Liver (tissue), 9 donors: ENCODE results near the gene CLCA1. TPM values are rescaled to one million over a fixed set of nuclear protein-coding genes. Genes with fewer than 3 reads are reported as not detected.

Experiments
- DNase-seq: peaks from one replicate; pipeline ENCODE4 v3.0.0-alpha.2; 2017; ENCODE audit warnings: low spot score
- H3K27ac ChIP-seq, 2 donors: one replicate each; pipeline ENCODE4 v1.7.0; 2013; ENCODE audit warnings: inconsistent platforms in 2 of 2, low read length in 2 of 2, control low read depth in 1 of 2, low read depth in 1 of 2, mild to moderate bottlenecking in 1 of 2
- H3K27me3 ChIP-seq, 4 donors: one replicate each; pipeline versions ENCODE4 v1.6.1 to v1.7.0; 2013; ENCODE audit warnings: low read length in 3 of 4, inconsistent platforms in 1 of 4, mild to moderate bottlenecking in 1 of 4, moderate library complexity in 1 of 4; ENCODE audit not compliant: control insufficient read depth in 4 of 4, insufficient read depth in 4 of 4
- H3K36me3 ChIP-seq, 4 donors: one replicate each; pipeline versions ENCODE4 v1.6.1 to v1.7.0; 2013; ENCODE audit warnings: low read length in 3 of 4, mild to moderate bottlenecking in 3 of 4, low read depth in 1 of 4, moderate library complexity in 1 of 4; ENCODE audit not compliant: control insufficient read depth in 4 of 4, insufficient read depth in 3 of 4
- H3K4me1 ChIP-seq, 4 donors: one replicate each; pipeline versions ENCODE4 v1.6.1 to v1.7.0; 2013; ENCODE audit warnings: low read length in 3 of 4, mild to moderate bottlenecking in 3 of 4, moderate library complexity in 1 of 4; ENCODE audit not compliant: control insufficient read depth in 4 of 4, insufficient read depth in 4 of 4
- H3K4me3 ChIP-seq, 3 donors: one replicate each; pipeline versions ENCODE4 v1.6.1 to v1.7.0; 2013; ENCODE audit warnings: low read length in 3 of 3, control low read depth in 1 of 3, low read depth in 1 of 3, mild to moderate bottlenecking in 1 of 3
- H3K9ac ChIP-seq, 2 donors: one replicate each; pipeline ENCODE4 v1.7.0; 2013; ENCODE audit warnings: low read length in 2 of 2, mild to moderate bottlenecking in 2 of 2, moderate library complexity in 2 of 2, control low read depth in 1 of 2, low read depth in 1 of 2
- H3K9me3 ChIP-seq, 4 donors: one replicate each; pipeline versions ENCODE4 v1.6.1 to v1.7.0; 2013; ENCODE audit warnings: low read length in 3 of 4; ENCODE audit not compliant: control insufficient read depth in 4 of 4
- ATF3 ChIP-seq: IDR thresholded peaks from 2 replicates; pipeline ENCODE4 v1.6.1; 2016; ENCODE audit warnings: antibody characterized with exemption
- FOXA1 ChIP-seq: IDR thresholded peaks from 2 replicates; pipeline ENCODE4 v1.6.1; 2016; ENCODE audit warnings: antibody characterized with exemption
- FOXA2 ChIP-seq: IDR thresholded peaks from 2 replicates; pipeline ENCODE4 v1.6.1; 2016; ENCODE audit warnings: antibody characterized with exemption
- GABPA ChIP-seq, 2 donors: IDR thresholded peaks in 1 of 2; conservative IDR thresholded peaks in 1 of 2; 2 replicates each; pipeline ENCODE4 v1.6.1; 2016; ENCODE audit warnings: antibody characterized with exemption in 2 of 2, mild to moderate bottlenecking in 1 of 2, moderate library complexity in 1 of 2
- HNF4A ChIP-seq, 2 donors: conservative IDR thresholded peaks; 2 replicates each; pipeline ENCODE4 v1.6.1; 2016; ENCODE audit warnings: antibody characterized with exemption in 2 of 2, mild to moderate bottlenecking in 2 of 2
- HNF4G ChIP-seq: IDR thresholded peaks from 2 replicates; pipeline ENCODE4 v1.6.1; 2016; ENCODE audit warnings: antibody characterized with exemption
- MAX ChIP-seq: IDR thresholded peaks from 2 replicates; pipeline ENCODE4 v1.6.1; 2016; ENCODE audit warnings: antibody characterized with exemption
- NR2F2 ChIP-seq: IDR thresholded peaks from 2 replicates; pipeline ENCODE4 v1.6.1; 2016; ENCODE audit warnings: antibody characterized with exemption
- RAD21 ChIP-seq, 2 donors: IDR thresholded peaks; 2 replicates each; pipeline ENCODE4 v1.6.1; 2016; ENCODE audit warnings: antibody characterized with exemption in 2 of 2, mild to moderate bottlenecking in 2 of 2
- RXRA ChIP-seq, 2 donors: IDR thresholded peaks; 2 replicates each; pipeline ENCODE4 v1.6.1; 2017 to 2018; ENCODE audit warnings: antibody characterized with exemption in 2 of 2, mild to moderate bottlenecking in 1 of 2
- TAF1 ChIP-seq: conservative IDR thresholded peaks from 2 replicates; pipeline ENCODE4 v1.6.1; 2016; ENCODE audit warnings: antibody characterized with exemption, mild to moderate bottlenecking
- ZBTB33 ChIP-seq: IDR thresholded peaks from 2 replicates; pipeline ENCODE4 v1.6.1; 2016; ENCODE audit warnings: antibody characterized with exemption
- WGBS: extraction: QIAGEN DNeasy Blood & Tissue Kit; methylation state at CpG from one replicate; pipeline ENCODE4 v1.1.7; 2013; 5-methylcytosine and 5-hydroxymethylcytosine counted together
- polyA plus RNA-seq, 2 donors: library from polyadenylated mRNA; stranded (reverse) in 1 of 2; unstranded in 1 of 2; fragments of 200-250 nt in 1 of 2; fragments of >200 nt in 1 of 2; fragmentation: Nextera tagmentation in 1 of 2; extraction: Ambion mirVana in 1 of 2; gene quantifications; one replicate each; pipeline versions ENCODE4 v1.2.1 to v1.2.3, GENCODE V29; 2013 to 2015
- total RNA-seq, 2 donors: library from RNA; depleted of rRNA; stranded (reverse); fragments of >200 nt; gene quantifications; one replicate each; pipeline ENCODE4 v1.2.3, GENCODE V29; 2014
- TF ChIP-seq, protein P1 (sequence below): IDR thresholded peaks from 2 replicates; pipeline ENCODE4 v1.6.1; 2016; ENCODE audit warnings: antibody characterized with exemption, mild to moderate bottlenecking
- TF ChIP-seq, protein P2 (sequence below): fragments of 150-350 bp; IDR thresholded peaks from 2 replicates; pipeline ENCODE4 v1.5.1; 2017; ENCODE audit warnings: improper control_type of control experiment, low read depth, low read length; ENCODE audit not compliant: missing input control
- donor health status: healthy.
- donor health status: healthy.
- donor health status: healthy.
- donor health status: healthy.
- donor health status: healthy.

Gene CLCA1
- total and polyA plus RNA-seq, 4 donors: not detected

DNA sequence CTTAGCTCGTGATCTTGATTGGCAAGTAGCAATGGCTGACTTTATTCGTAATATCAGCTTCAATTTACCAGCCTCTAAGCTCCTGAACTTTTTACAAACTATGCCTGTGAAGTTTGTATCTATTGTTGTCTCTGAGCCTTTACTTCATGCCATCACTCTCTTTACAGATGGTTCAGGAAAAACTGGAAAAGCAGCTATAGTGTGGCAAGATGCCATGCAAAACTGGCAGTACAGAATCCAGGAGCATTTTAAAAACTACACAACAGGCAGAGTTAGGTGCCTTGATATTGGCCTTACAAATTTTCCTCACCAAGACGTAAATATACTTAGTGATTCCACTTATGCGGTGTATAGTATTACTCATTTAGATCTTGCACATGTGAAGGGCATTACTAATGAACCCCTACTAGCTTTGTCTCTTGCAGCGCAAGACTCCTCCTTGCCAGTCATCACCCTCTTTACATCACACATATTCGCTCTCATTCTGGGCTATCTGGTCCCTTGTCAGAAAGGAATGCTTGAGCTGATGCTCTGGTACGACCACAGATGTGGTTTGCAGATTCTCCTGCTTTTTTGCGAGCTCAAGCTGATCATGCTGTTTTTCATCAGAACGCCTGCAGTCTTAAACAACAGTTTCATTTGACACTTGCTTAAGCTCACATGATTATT is 36.3 kb downstream of the CLCA1 start:
- Histone ChIP-seq H3K36me3 (no peaks in the 10 kb centered on the region), H3K4me3 (no peak overlapping the region), H3K4me1 (peaks cover 0 to 5% (median 2%) of the 10 kb centered on the region in 4 donors), H3K27me3 (no peaks in the 10 kb centered on the region), H3K9ac (no peak overlapping the region), H3K9me3 (no peaks in the 10 kb centered on the region), H3K27ac (no peak overlapping the region)
- 76% methylated on average over 9 of the region's 9 CpGs for WGBS
- DNase-seq: no peak
- TF ChIP-seq HNF4A (conservative IDR thresholded peaks at IDR 0.05): no peak
- TF ChIP-seq FOXA2: no peak
- no peak for TF ChIP-seq MAX
- no peak for TF ChIP-seq TAF1
- no peak for TF ChIP-seq ATF3
- TF ChIP-seq RXRA (IDR thresholded peaks at IDR 0.05): no peak
- TF ChIP-seq ZBTB33: no peak
- TF ChIP-seq HNF4G: no peak
- TF ChIP-seq GABPA (IDR thresholded peaks at IDR 0.05 in 1 of 2, conservative IDR thresholded peaks at IDR 0.05 in 1 of 2): no peak
- TF ChIP-seq, protein P1, sequence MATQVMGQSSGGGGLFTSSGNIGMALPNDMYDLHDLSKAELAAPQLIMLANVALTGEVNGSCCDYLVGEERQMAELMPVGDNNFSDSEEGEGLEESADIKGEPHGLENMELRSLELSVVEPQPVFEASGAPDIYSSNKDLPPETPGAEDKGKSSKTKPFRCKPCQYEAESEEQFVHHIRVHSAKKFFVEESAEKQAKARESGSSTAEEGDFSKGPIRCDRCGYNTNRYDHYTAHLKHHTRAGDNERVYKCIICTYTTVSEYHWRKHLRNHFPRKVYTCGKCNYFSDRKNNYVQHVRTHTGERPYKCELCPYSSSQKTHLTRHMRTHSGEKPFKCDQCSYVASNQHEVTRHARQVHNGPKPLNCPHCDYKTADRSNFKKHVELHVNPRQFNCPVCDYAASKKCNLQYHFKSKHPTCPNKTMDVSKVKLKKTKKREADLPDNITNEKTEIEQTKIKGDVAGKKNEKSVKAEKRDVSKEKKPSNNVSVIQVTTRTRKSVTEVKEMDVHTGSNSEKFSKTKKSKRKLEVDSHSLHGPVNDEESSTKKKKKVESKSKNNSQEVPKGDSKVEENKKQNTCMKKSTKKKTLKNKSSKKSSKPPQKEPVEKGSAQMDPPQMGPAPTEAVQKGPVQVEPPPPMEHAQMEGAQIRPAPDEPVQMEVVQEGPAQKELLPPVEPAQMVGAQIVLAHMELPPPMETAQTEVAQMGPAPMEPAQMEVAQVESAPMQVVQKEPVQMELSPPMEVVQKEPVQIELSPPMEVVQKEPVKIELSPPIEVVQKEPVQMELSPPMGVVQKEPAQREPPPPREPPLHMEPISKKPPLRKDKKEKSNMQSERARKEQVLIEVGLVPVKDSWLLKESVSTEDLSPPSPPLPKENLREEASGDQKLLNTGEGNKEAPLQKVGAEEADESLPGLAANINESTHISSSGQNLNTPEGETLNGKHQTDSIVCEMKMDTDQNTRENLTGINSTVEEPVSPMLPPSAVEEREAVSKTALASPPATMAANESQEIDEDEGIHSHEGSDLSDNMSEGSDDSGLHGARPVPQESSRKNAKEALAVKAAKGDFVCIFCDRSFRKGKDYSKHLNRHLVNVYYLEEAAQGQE: no peak
- TF ChIP-seq, protein P2, sequence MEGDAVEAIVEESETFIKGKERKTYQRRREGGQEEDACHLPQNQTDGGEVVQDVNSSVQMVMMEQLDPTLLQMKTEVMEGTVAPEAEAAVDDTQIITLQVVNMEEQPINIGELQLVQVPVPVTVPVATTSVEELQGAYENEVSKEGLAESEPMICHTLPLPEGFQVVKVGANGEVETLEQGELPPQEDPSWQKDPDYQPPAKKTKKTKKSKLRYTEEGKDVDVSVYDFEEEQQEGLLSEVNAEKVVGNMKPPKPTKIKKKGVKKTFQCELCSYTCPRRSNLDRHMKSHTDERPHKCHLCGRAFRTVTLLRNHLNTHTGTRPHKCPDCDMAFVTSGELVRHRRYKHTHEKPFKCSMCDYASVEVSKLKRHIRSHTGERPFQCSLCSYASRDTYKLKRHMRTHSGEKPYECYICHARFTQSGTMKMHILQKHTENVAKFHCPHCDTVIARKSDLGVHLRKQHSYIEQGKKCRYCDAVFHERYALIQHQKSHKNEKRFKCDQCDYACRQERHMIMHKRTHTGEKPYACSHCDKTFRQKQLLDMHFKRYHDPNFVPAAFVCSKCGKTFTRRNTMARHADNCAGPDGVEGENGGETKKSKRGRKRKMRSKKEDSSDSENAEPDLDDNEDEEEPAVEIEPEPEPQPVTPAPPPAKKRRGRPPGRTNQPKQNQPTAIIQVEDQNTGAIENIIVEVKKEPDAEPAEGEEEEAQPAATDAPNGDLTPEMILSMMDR: no peak
- TF ChIP-seq NR2F2: no peak

DNA sequence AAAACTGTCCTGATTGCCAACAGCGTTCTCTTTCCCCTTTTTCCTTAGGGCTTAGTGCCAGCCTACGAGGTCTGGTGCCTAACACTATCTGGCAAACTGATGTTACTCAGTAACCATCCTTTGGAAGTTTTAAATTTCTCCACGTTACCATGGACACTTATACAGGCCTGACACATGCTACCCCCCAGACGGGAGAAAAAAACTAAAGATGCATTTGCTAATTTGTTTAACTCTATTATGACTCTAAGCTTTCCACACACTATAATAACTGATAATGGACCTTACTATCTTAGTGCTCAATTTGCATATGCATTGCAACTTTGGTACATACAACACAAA is 36.8 kb downstream of the CLCA1 start:
- no peaks in the 10 kb centered on the region for H3K27me3 ChIP-seq
- TF ChIP-seq ZBTB33 (no peak), GABPA (IDR thresholded peaks at IDR 0.05 in 1 of 2, conservative IDR thresholded peaks at IDR 0.05 in 1 of 2) (no peak), ATF3 (no peak), RAD21 (IDR thresholded peaks at IDR 0.05) (no peak), FOXA1 (no peak), FOXA2 (no peak), HNF4G (no peak), NR2F2 (no peak)
- TF ChIP-seq, protein P2: no peak

More for the DNA sequence above, 36.8 kb downstream of the CLCA1 start:
- Histone ChIP-seq H3K4me1 (peaks cover 0 to 5% (median 2%) of the 10 kb centered on the region in 4 donors), H3K9ac (no peak overlapping the region), H3K36me3 (no peaks in the 10 kb centered on the region), H3K4me3 (no peak overlapping the region), H3K27ac (no peak overlapping the region), H3K9me3 (no peaks in the 10 kb centered on the region)
- DNase-seq: no peak
- WGBS: 57% methylated on average over 4 of the region's 4 CpGs
